Right lobe of liver (tissue), 4 donors: ENCODE data around the gene STK31.

Source experiments
- CTCF ChIP-seq, 4 donors: fragments of 200-600 bp in 3 of 4; fragments of 450-650 bp in 1 of 4; IDR thresholded peaks; one replicate each; pipeline versions ENCODE4 v1.5.1 to v1.8.0; 2016 to 2022; ENCODE audit warnings: antibody characterized with exemption in 4 of 4, mild to moderate bottlenecking in 2 of 4
- POLR2A ChIP-seq: fragments of 450-650 bp; IDR thresholded peaks from one replicate; pipeline ENCODE4 v1.6.1; 2017; ENCODE audit warnings: antibody characterized with exemption, mild to moderate bottlenecking
- donor health status: DM: no; HTN: no; CAD: no.
- donor health status: DM: no; HTN: no; CAD: no.
- donor health status: DM: no; HTN: yes; CAD: no.

- no peak for TF ChIP-seq CTCF (IDR thresholded peaks at IDR 0.05)
- TF ChIP-seq POLR2A: no peak
These were observed 20.9 kb upstream of the STK31 start for GRCh38 chr7:23689165-23689564.
